Liver (tissue), 9 donors: ENCODE data around the gene TICAM2. TPM values are rescaled to one million over a fixed set of nuclear protein-coding genes. Genes with fewer than 3 reads are reported as not detected.

Experiments
- DNase-seq: peaks from one replicate; pipeline ENCODE4 v3.0.0-alpha.2; 2017; ENCODE audit warnings: low spot score
- H3K27ac ChIP-seq, 2 donors: one replicate each; pipeline ENCODE4 v1.7.0; 2013; ENCODE audit warnings: inconsistent platforms in 2 of 2, low read length in 2 of 2, control low read depth in 1 of 2, low read depth in 1 of 2, mild to moderate bottlenecking in 1 of 2
- H3K27me3 ChIP-seq, 4 donors: one replicate each; pipeline versions ENCODE4 v1.6.1 to v1.7.0; 2013; ENCODE audit warnings: low read length in 3 of 4, inconsistent platforms in 1 of 4, mild to moderate bottlenecking in 1 of 4, moderate library complexity in 1 of 4; ENCODE audit not compliant: control insufficient read depth in 4 of 4, insufficient read depth in 4 of 4
- H3K36me3 ChIP-seq, 4 donors: one replicate each; pipeline versions ENCODE4 v1.6.1 to v1.7.0; 2013; ENCODE audit warnings: low read length in 3 of 4, mild to moderate bottlenecking in 3 of 4, low read depth in 1 of 4, moderate library complexity in 1 of 4; ENCODE audit not compliant: control insufficient read depth in 4 of 4, insufficient read depth in 3 of 4
- H3K4me1 ChIP-seq, 4 donors: one replicate each; pipeline versions ENCODE4 v1.6.1 to v1.7.0; 2013; ENCODE audit warnings: low read length in 3 of 4, mild to moderate bottlenecking in 3 of 4, moderate library complexity in 1 of 4; ENCODE audit not compliant: control insufficient read depth in 4 of 4, insufficient read depth in 4 of 4
- H3K4me3 ChIP-seq, 3 donors: one replicate each; pipeline versions ENCODE4 v1.6.1 to v1.7.0; 2013; ENCODE audit warnings: low read length in 3 of 3, control low read depth in 1 of 3, low read depth in 1 of 3, mild to moderate bottlenecking in 1 of 3
- H3K9ac ChIP-seq, 2 donors: one replicate each; pipeline ENCODE4 v1.7.0; 2013; ENCODE audit warnings: low read length in 2 of 2, mild to moderate bottlenecking in 2 of 2, moderate library complexity in 2 of 2, control low read depth in 1 of 2, low read depth in 1 of 2
- H3K9me3 ChIP-seq, 4 donors: one replicate each; pipeline versions ENCODE4 v1.6.1 to v1.7.0; 2013; ENCODE audit warnings: low read length in 3 of 4; ENCODE audit not compliant: control insufficient read depth in 4 of 4
- EGR1 ChIP-seq, 2 donors: IDR thresholded peaks; 2 replicates each; pipeline ENCODE4 v1.6.1; 2016 to 2018; ENCODE audit warnings: antibody characterized with exemption in 2 of 2, low read depth in 2 of 2
- FOXA1 ChIP-seq: IDR thresholded peaks from 2 replicates; pipeline ENCODE4 v1.6.1; 2016; ENCODE audit warnings: antibody characterized with exemption
- FOXA2 ChIP-seq: IDR thresholded peaks from 2 replicates; pipeline ENCODE4 v1.6.1; 2016; ENCODE audit warnings: antibody characterized with exemption
- GABPA ChIP-seq, 2 donors: IDR thresholded peaks in 1 of 2; conservative IDR thresholded peaks in 1 of 2; 2 replicates each; pipeline ENCODE4 v1.6.1; 2016; ENCODE audit warnings: antibody characterized with exemption in 2 of 2, mild to moderate bottlenecking in 1 of 2, moderate library complexity in 1 of 2
- HNF4A ChIP-seq, 2 donors: conservative IDR thresholded peaks; 2 replicates each; pipeline ENCODE4 v1.6.1; 2016; ENCODE audit warnings: antibody characterized with exemption in 2 of 2, mild to moderate bottlenecking in 2 of 2
- HNF4G ChIP-seq: IDR thresholded peaks from 2 replicates; pipeline ENCODE4 v1.6.1; 2016; ENCODE audit warnings: antibody characterized with exemption
- JUND ChIP-seq, 2 donors: IDR thresholded peaks; 2 replicates each; pipeline ENCODE4 v1.6.1; 2016; ENCODE audit warnings: antibody characterized with exemption in 2 of 2
- NR2F2 ChIP-seq: IDR thresholded peaks from 2 replicates; pipeline ENCODE4 v1.6.1; 2016; ENCODE audit warnings: antibody characterized with exemption
- RAD21 ChIP-seq, 2 donors: IDR thresholded peaks; 2 replicates each; pipeline ENCODE4 v1.6.1; 2016; ENCODE audit warnings: antibody characterized with exemption in 2 of 2, mild to moderate bottlenecking in 2 of 2
- RXRA ChIP-seq, 2 donors: IDR thresholded peaks; 2 replicates each; pipeline ENCODE4 v1.6.1; 2017 to 2018; ENCODE audit warnings: antibody characterized with exemption in 2 of 2, mild to moderate bottlenecking in 1 of 2
- SP1 ChIP-seq: IDR thresholded peaks from 2 replicates; pipeline ENCODE4 v1.6.1; 2018; ENCODE audit warnings: antibody characterized with exemption, mild to moderate bottlenecking
- TAF1 ChIP-seq: conservative IDR thresholded peaks from 2 replicates; pipeline ENCODE4 v1.6.1; 2016; ENCODE audit warnings: antibody characterized with exemption, mild to moderate bottlenecking
- YY1 ChIP-seq: IDR thresholded peaks from 2 replicates; pipeline ENCODE4 v1.6.1; 2016; ENCODE audit warnings: antibody characterized with exemption, mild to moderate bottlenecking
- WGBS: extraction: QIAGEN DNeasy Blood & Tissue Kit; methylation state at CpG from one replicate; pipeline ENCODE4 v1.1.7; 2013; 5-methylcytosine and 5-hydroxymethylcytosine counted together
- polyA plus RNA-seq, 2 donors: library from polyadenylated mRNA; stranded (reverse) in 1 of 2; unstranded in 1 of 2; fragments of 200-250 nt in 1 of 2; fragments of >200 nt in 1 of 2; fragmentation: Nextera tagmentation in 1 of 2; extraction: Ambion mirVana in 1 of 2; gene quantifications; one replicate each; pipeline versions ENCODE4 v1.2.1 to v1.2.3, GENCODE V29; 2013 to 2015
- total RNA-seq, 2 donors: library from RNA; depleted of rRNA; stranded (reverse); fragments of >200 nt; gene quantifications; one replicate each; pipeline ENCODE4 v1.2.3, GENCODE V29; 2014
- TF ChIP-seq, protein P1 (sequence below): IDR thresholded peaks from 2 replicates; pipeline ENCODE4 v1.6.1; 2016; ENCODE audit warnings: antibody characterized with exemption
- TF ChIP-seq, protein P2 (sequence below): IDR thresholded peaks from 2 replicates; pipeline ENCODE4 v1.6.1; 2016; ENCODE audit warnings: antibody characterized with exemption
- TF ChIP-seq, protein P3 (sequence below): IDR thresholded peaks from 2 replicates; pipeline ENCODE4 v1.6.1; 2016; ENCODE audit warnings: antibody characterized with exemption, mild to moderate bottlenecking
- TF ChIP-seq, protein P4 (sequence below): IDR thresholded peaks from 2 replicates; pipeline ENCODE4 v1.6.1; 2016; ENCODE audit warnings: antibody characterized with exemption
- TF ChIP-seq, protein P5 (sequence below): fragments of 150-350 bp; IDR thresholded peaks from 2 replicates; pipeline ENCODE4 v1.5.1; 2017; ENCODE audit warnings: improper control_type of control experiment, low read depth, low read length; ENCODE audit not compliant: missing input control
- donor health status: healthy.
- donor health status: healthy.
- donor health status: healthy.
- donor health status: healthy.
- donor health status: healthy.

Gene TICAM2
- total and polyA plus RNA-seq, 4 donors: 0.50 to 1.5 (median 0.95) TPM

DNA sequence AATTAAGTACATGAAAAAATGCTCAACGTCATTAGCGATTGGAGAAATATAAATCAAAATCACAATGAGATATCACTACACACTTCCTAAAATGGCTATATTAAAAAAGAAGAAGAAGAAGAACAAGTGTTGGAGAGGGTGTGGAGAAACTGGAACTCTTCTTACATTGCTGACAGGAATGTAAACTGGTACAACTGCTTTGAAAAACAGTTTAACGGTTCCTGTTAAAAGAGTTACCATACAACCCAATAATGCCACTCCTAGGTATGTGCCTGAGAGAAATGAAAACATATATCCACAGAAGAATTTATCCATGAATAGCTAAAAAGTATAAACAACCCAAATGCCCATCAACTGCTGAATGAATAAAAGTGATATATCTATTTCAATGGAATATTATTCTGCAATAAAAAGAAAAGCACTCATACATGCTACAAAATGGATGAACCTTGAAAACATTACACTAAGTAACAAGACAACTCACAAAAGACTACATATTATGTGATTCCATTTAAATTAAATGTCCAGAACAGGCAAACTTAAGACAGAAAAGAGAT lies 66.7 kb downstream of the TICAM2 start:
- TF ChIP-seq EGR1 (IDR thresholded peaks at IDR 0.05; ENCODE audit: low read depth in 2 of 2): no peak
- TF ChIP-seq, protein P1, sequence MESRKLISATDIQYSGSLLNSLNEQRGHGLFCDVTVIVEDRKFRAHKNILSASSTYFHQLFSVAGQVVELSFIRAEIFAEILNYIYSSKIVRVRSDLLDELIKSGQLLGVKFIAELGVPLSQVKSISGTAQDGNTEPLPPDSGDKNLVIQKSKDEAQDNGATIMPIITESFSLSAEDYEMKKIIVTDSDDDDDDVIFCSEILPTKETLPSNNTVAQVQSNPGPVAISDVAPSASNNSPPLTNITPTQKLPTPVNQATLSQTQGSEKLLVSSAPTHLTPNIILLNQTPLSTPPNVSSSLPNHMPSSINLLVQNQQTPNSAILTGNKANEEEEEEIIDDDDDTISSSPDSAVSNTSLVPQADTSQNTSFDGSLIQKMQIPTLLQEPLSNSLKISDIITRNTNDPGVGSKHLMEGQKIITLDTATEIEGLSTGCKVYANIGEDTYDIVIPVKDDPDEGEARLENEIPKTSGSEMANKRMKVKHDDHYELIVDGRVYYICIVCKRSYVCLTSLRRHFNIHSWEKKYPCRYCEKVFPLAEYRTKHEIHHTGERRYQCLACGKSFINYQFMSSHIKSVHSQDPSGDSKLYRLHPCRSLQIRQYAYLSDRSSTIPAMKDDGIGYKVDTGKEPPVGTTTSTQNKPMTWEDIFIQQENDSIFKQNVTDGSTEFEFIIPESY: no peak
- TF ChIP-seq YY1: no peak
- TF ChIP-seq JUND (IDR thresholded peaks at IDR 0.05): no peak
- TF ChIP-seq, protein P2, sequence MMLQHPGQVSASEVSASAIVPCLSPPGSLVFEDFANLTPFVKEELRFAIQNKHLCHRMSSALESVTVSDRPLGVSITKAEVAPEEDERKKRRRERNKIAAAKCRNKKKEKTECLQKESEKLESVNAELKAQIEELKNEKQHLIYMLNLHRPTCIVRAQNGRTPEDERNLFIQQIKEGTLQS: no peak
- no peak for TF ChIP-seq NR2F2
- no peak for TF ChIP-seq SP1
- H3K4me3 ChIP-seq: no peak overlapping the region
- peaks cover 7 to 38% (median 28%) of the 10 kb centered on the region in 4 donors for H3K4me1 ChIP-seq
- H3K9me3 ChIP-seq: no peaks in the 10 kb centered on the region
- H3K36me3 ChIP-seq: peaks cover 1 to 14% (median 3%) of the 10 kb centered on the region in 4 donors
- H3K27ac ChIP-seq: no peak overlapping the region
- no peaks in the 10 kb centered on the region for H3K27me3 ChIP-seq
- WGBS: 92% methylated on average over 3 of the region's 3 CpGs
- no peak for DNase-seq
- no peak overlapping the region for H3K9ac ChIP-seq

DNA sequence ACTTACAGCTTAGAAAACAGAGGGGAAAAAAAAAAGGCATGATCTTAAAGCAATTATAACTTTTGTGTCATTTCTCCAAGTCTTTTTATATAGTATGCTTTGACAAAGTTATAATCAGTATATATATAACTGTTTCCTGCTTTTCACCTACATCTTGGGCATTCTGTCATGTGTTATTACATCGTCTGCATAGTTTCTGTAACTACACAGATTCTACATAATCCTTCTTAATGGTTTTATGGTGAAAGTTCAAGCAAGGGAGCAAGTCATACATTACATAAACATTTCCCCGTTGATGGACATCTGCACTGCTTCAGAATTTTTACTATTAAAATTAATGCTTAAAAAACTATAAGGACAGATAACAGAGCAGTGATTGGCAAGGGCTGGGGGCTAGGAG lies 69.8 kb downstream of the TICAM2 start:
- H3K27me3 ChIP-seq: no peaks in the 10 kb centered on the region
- no peak for DNase-seq
- H3K27ac ChIP-seq: no peak overlapping the region
- no peak overlapping the region for H3K9ac ChIP-seq
- peaks cover 0 to 10% (median 3%) of the 10 kb centered on the region in 4 donors for H3K36me3 ChIP-seq
- WGBS: 69% methylated on average over 2 of the region's 2 CpGs
- no peak overlapping the region for H3K4me3 ChIP-seq
- no peaks in the 10 kb centered on the region for H3K9me3 ChIP-seq
- peaks cover 0 to 10% (median 5%) of the 10 kb centered on the region in 4 donors for H3K4me1 ChIP-seq
- TF ChIP-seq JUND (IDR thresholded peaks at IDR 0.05) (no peak), NR2F2 (no peak), SP1 (no peak), GABPA (IDR thresholded peaks at IDR 0.05 in 1 of 2, conservative IDR thresholded peaks at IDR 0.05 in 1 of 2) (no peak), HNF4G (no peak), EGR1 (IDR thresholded peaks at IDR 0.05; ENCODE audit: low read depth in 2 of 2) (no peak), RXRA (IDR thresholded peaks at IDR 0.05) (no peak), FOXA2 (no peak), RAD21 (IDR thresholded peaks at IDR 0.05) (no peak), FOXA1 (no peak), HNF4A (conservative IDR thresholded peaks at IDR 0.05) (no peak), YY1 (no peak), TAF1 (no peak)
- TF ChIP-seq, protein P1: no peak
- TF ChIP-seq, protein P2: no peak
- TF ChIP-seq, protein P3, sequence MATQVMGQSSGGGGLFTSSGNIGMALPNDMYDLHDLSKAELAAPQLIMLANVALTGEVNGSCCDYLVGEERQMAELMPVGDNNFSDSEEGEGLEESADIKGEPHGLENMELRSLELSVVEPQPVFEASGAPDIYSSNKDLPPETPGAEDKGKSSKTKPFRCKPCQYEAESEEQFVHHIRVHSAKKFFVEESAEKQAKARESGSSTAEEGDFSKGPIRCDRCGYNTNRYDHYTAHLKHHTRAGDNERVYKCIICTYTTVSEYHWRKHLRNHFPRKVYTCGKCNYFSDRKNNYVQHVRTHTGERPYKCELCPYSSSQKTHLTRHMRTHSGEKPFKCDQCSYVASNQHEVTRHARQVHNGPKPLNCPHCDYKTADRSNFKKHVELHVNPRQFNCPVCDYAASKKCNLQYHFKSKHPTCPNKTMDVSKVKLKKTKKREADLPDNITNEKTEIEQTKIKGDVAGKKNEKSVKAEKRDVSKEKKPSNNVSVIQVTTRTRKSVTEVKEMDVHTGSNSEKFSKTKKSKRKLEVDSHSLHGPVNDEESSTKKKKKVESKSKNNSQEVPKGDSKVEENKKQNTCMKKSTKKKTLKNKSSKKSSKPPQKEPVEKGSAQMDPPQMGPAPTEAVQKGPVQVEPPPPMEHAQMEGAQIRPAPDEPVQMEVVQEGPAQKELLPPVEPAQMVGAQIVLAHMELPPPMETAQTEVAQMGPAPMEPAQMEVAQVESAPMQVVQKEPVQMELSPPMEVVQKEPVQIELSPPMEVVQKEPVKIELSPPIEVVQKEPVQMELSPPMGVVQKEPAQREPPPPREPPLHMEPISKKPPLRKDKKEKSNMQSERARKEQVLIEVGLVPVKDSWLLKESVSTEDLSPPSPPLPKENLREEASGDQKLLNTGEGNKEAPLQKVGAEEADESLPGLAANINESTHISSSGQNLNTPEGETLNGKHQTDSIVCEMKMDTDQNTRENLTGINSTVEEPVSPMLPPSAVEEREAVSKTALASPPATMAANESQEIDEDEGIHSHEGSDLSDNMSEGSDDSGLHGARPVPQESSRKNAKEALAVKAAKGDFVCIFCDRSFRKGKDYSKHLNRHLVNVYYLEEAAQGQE: no peak
- TF ChIP-seq, protein P4, sequence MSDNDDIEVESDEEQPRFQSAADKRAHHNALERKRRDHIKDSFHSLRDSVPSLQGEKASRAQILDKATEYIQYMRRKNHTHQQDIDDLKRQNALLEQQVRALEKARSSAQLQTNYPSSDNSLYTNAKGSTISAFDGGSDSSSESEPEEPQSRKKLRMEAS: no peak
- TF ChIP-seq, protein P5, sequence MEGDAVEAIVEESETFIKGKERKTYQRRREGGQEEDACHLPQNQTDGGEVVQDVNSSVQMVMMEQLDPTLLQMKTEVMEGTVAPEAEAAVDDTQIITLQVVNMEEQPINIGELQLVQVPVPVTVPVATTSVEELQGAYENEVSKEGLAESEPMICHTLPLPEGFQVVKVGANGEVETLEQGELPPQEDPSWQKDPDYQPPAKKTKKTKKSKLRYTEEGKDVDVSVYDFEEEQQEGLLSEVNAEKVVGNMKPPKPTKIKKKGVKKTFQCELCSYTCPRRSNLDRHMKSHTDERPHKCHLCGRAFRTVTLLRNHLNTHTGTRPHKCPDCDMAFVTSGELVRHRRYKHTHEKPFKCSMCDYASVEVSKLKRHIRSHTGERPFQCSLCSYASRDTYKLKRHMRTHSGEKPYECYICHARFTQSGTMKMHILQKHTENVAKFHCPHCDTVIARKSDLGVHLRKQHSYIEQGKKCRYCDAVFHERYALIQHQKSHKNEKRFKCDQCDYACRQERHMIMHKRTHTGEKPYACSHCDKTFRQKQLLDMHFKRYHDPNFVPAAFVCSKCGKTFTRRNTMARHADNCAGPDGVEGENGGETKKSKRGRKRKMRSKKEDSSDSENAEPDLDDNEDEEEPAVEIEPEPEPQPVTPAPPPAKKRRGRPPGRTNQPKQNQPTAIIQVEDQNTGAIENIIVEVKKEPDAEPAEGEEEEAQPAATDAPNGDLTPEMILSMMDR: no peak
